PC-3 (cell line): ENCODE measurements around the gene MEFV. TPM values are rescaled to one million over a fixed set of nuclear protein-coding genes. Genes with fewer than 3 reads are reported as not detected.

ENCODE experiments used
- ATAC-seq: fragments of 200-7000 bp; cut with Tn5 transposase; 2 replicates; pipeline ENCODE4 v1.9.1; 2020; ENCODE audit warnings: mild to moderate bottlenecking, moderate library complexity
- BruUV-seq: library from RNA; stranded (reverse); fragments of 400-500 nt; replicated peaks from 2 replicates; lab custom pipeline; 2021; lab: Mats Ljungman, UMichigan
- CTCF ChIA-PET: fragments of 300-600 bp; sonication (Branson Sonifier 250); formaldehyde crosslinking; loops from one replicate; lab custom pipeline; 2022; ENCODE audit warnings: antibody characterized with exemption; lab: Charles Lee
- POLR2A ChIA-PET: fragments of 300-600 bp; sonication (Branson Sonifier 250); formaldehyde crosslinking; loops from one replicate; lab custom pipeline; 2022; ENCODE audit warnings: antibody characterized with exemption; ENCODE audit not compliant: unreplicated experiment; lab: Charles Lee
- DNase-seq: peaks from one replicate; pipeline ENCODE4 v3.0.0-alpha.2; 2015
- H2AFZ ChIP-seq: fragments of 300-600 bp; sonication (generic); 2 replicates; pipeline ENCODE4 v1.6.0; 2016; ENCODE audit warnings: antibody characterized with exemption, low read length
- H3F3A ChIP-seq: fragments of 300-600 bp; sonication (generic); one replicate; pipeline ENCODE4 v1.6.0; 2017; ENCODE audit warnings: antibody characterized with exemption, low read length, control low read depth, mild to moderate bottlenecking; ENCODE audit not compliant: unreplicated experiment
- H3K27ac ChIP-seq: fragments of 300-600 bp; sonication (generic); 2 replicates; pipeline ENCODE4 v1.5.1; 2016; ENCODE audit warnings: mild to moderate bottlenecking, low read length
- H3K27me3 ChIP-seq: fragments of 300-600 bp; sonication (generic); 2 replicates; pipeline ENCODE4 v1.6.1; 2016; ENCODE audit warnings: low read length, mixed read lengths
- H3K36me3 ChIP-seq: fragments of 300-600 bp; sonication (generic); 2 replicates; pipeline ENCODE4 v1.6.1; 2016; ENCODE audit warnings: low read depth, mixed run types, low read length, mixed read lengths
- H3K4me1 ChIP-seq: fragments of 300-600 bp; sonication (generic); 2 replicates; pipeline ENCODE4 v1.5.1; 2016; ENCODE audit warnings: low read length; ENCODE audit not compliant: insufficient read depth
- H3K4me2 ChIP-seq: fragments of 300-600 bp; sonication (generic); 2 replicates; pipeline ENCODE4 v1.6.0; 2016; ENCODE audit warnings: low read length
- H3K4me3 ChIP-seq: fragments of 300-600 bp; sonication (generic); 2 replicates; pipeline ENCODE4 v1.5.1; 2016; ENCODE audit warnings: mild to moderate bottlenecking, low read length, mixed read lengths
- H3K79me2 ChIP-seq: fragments of 300-600 bp; sonication (generic); 2 replicates; pipeline ENCODE4 v1.6.1; 2017; ENCODE audit warnings: low read length, mixed read lengths
- H3K9ac ChIP-seq: fragments of 300-600 bp; sonication (generic); 2 replicates; pipeline ENCODE4 v1.6.0; 2016; ENCODE audit warnings: mild to moderate bottlenecking, low read length
- H3K9me2 ChIP-seq: fragments of 300-600 bp; sonication (generic); replicated peaks from 2 replicates; pipeline ENCODE4 v1.6.1; 2016; ENCODE audit warnings: mixed run types, low read length, mixed read lengths
- H3K9me3 ChIP-seq: fragments of 300-600 bp; sonication (generic); 2 replicates; pipeline ENCODE4 v1.6.1; 2016; ENCODE audit warnings: low read length, mixed read lengths
- H4K20me1 ChIP-seq: fragments of 300-600 bp; sonication (generic); 2 replicates; pipeline ENCODE4 v1.6.1; 2016; ENCODE audit warnings: low read length, mixed read lengths
- CTCF ChIP-seq: fragments of 300-600 bp; sonication (generic); conservative IDR thresholded peaks from 2 replicates; pipeline ENCODE4 v1.5.1; 2017; ENCODE audit warnings: antibody characterized with exemption, low read depth, mild to moderate bottlenecking, low read length
- EZH2phosphoT487 ChIP-seq: fragments of 300-600 bp; sonication (generic); IDR thresholded peaks from 2 replicates; pipeline ENCODE4 v1.6.1; 2018; ENCODE audit warnings: mild to moderate bottlenecking, antibody characterized with exemption, low read length, borderline replicate concordance
- intact Hi-C: fragments of 100-400 bp; cut with micrococcal nuclease; formaldehyde crosslinking; loops from 2 replicates; pipeline ENCODE4 v1.9.0; 2023
- total RNA-seq: library from RNA; depleted of rRNA; stranded (reverse); fragments of >200 nt; gene quantifications from 2 replicates; pipeline ENCODE4 v1.2.3, GENCODE V29; 2014; rRNA removed

MEFV gene
- total RNA-seq, 1 experiment from 2014 or later: 0.04 TPM

GRCh38 chr16:3192476-3193019, 63.9 kb downstream of the MEFV start:
- H3K9ac ChIP-seq: no peak overlapping the region
- intact Hi-C loops: no loop called here
- no peaks in the 10 kb centered on the region for H3F3A ChIP-seq
- no peaks in the 10 kb centered on the region for H3K9me3 ChIP-seq
- DNase-seq (no peak), ATAC-seq (no peak)
- H3K27ac ChIP-seq: no peak overlapping the region
- TF ChIP-seq CTCF: no peak
- TF ChIP-seq EZH2phosphoT487: no peak
- no peaks in the 10 kb centered on the region for H3K36me3 ChIP-seq
- no peaks in the 10 kb centered on the region for H3K4me1 ChIP-seq
- ChIA-PET CTCF (no interaction called here), POLR2A (no interaction called here)
- no peak overlapping the region for H3K4me2 ChIP-seq
- BruUV-seq: no TSS peak
- H4K20me1 ChIP-seq: no peaks in the 10 kb centered on the region
- H2AFZ ChIP-seq: no peak overlapping the region
- H3K9me2 ChIP-seq: no peaks in the 10 kb centered on the region
- no peak overlapping the region for H3K4me3 ChIP-seq
- H3K27me3 ChIP-seq: no peaks in the 10 kb centered on the region
- H3K79me2 ChIP-seq: no peaks in the 10 kb centered on the region

Other genes with a start within 250 kb of the MEFV start
- gene CLDN9, start 243.7 kb downstream of the MEFV start, total RNA-seq: 0.33 and 1.2 TPM in 2 replicates
- not detected in 2 replicates for gene CLDN6, start 238.4 kb downstream of the MEFV start, total RNA-seq
- gene TNFRSF12A, start 236.3 kb downstream of the MEFV start, total RNA-seq: 667 and 713 TPM in 2 replicates
- gene HCFC1R1, start 232.7 kb downstream of the MEFV start, total RNA-seq: 56.4 and 56.6 TPM in 2 replicates
- 40.3 and 47.3 TPM in 2 replicates for gene THOC6, start 232.6 kb downstream of the MEFV start, total RNA-seq
- gene BICDL2, start 219.7 kb downstream of the MEFV start, total RNA-seq: 16.3 and 27.7 TPM in 2 replicates
- 0.29 and 0.51 TPM in 2 replicates for gene MMP25, start 210.1 kb downstream of the MEFV start, total RNA-seq
- gene IL32, start 191.0 kb downstream of the MEFV start, total RNA-seq: 8.8 and 10.8 TPM in 2 replicates
- gene ZSCAN10, start 157.3 kb downstream of the MEFV start, total RNA-seq: not detected in 2 replicates
- 19.0 and 27.0 TPM in 2 replicates for gene ZNF205, start 144.0 kb downstream of the MEFV start, total RNA-seq
- 3.6 and 9.6 TPM in 2 replicates for gene ZNF213, start 121.6 kb downstream of the MEFV start, total RNA-seq
- gene OR1F1, start 68.4 kb downstream of the MEFV start, total RNA-seq: not detected in 2 replicates
- gene ZNF200, start 21.5 kb downstream of the MEFV start, total RNA-seq: 4.7 and 5.0 TPM in 2 replicates
- gene ZNF263, start 26.9 kb upstream of the MEFV start, total RNA-seq: 52.2 and 68.7 TPM in 2 replicates
- gene TIGD7, start 48.8 kb upstream of the MEFV start, total RNA-seq: 4.4 and 5.5 TPM in 2 replicates
- 15.9 and 20.1 TPM in 2 replicates for gene ZNF75A, start 48.9 kb upstream of the MEFV start, total RNA-seq
- not detected in 2 replicates for gene OR2C1, start 99.3 kb upstream of the MEFV start, total RNA-seq
- gene ZSCAN32, start 144.4 kb upstream of the MEFV start, total RNA-seq: 5.9 and 7.5 TPM in 2 replicates
- 9.5 and 11.3 TPM in 2 replicates for gene ZNF174, start 144.6 kb upstream of the MEFV start, total RNA-seq
- not detected in 2 replicates for gene ZNF597, start 186.9 kb upstream of the MEFV start, total RNA-seq
- 7.6 and 9.3 TPM in 2 replicates for gene NAA60, start 187.0 kb upstream of the MEFV start, total RNA-seq
- not detected in 2 replicates for gene C16orf90, start 238.9 kb upstream of the MEFV start, total RNA-seq
- gene CLUAP1, start 244.4 kb upstream of the MEFV start, total RNA-seq: 6.2 and 7.9 TPM in 2 replicates